HEK293 (cell line): ENCODE data around the gene CAPRIN1.

ENCODE experiments used
- CTCF ChIA-PET: fragments of 350-600 bp; formaldehyde crosslinking; extraction: SDS; loops from one replicate; lab custom pipeline; 2021; ENCODE audit warnings: antibody characterized with exemption; lab: Yijun Ruan, JAX
- POLR2A ChIA-PET: fragments of 300-600 bp; formaldehyde crosslinking; extraction: SDS; loops from one replicate; lab custom pipeline; 2020; ENCODE audit warnings: antibody characterized with exemption, inconsistent platforms; lab: Yijun Ruan, JAX
- H3K27ac ChIP-seq: fragments of 200-500 bp; sonication (Bioruptor generic); 2 replicates; pipeline ENCODE4 v1.5.1; 2014; ENCODE audit warnings: low read depth, low read length, control low read depth, inconsistent platforms; ENCODE audit errors: extremely low read depth
- H3K36me3 ChIP-seq, 2 experiments: fragments of 200-500 bp in 1 of 2; sonication (Bioruptor generic) in 1 of 2; 1 replicate in 1 of 2; 2 replicates in 1 of 2; pipeline ENCODE4 v1.5.1; 2014 to 2017; ENCODE audit warnings: inconsistent platforms in 2 of 2, low read length in 2 of 2; ENCODE audit not compliant: control insufficient read depth in 2 of 2, insufficient read depth in 1 of 2
- H3K4me1 ChIP-seq: fragments of 200-500 bp; sonication (Bioruptor generic); 2 replicates; pipeline ENCODE4 v1.5.1; 2014; ENCODE audit warnings: mild to moderate bottlenecking, low read length, inconsistent platforms; ENCODE audit not compliant: control insufficient read depth, insufficient read depth
- H3K4me3 ChIP-seq: 2 replicates; pipeline ENCODE4 v1.5.1; 2011; ENCODE audit warnings: low read depth, mild to moderate bottlenecking, control low read depth, low read length, moderate library complexity
- H3K9me3 ChIP-seq: fragments of 200-500 bp; sonication (Bioruptor generic); 2 replicates; pipeline ENCODE4 v1.5.1; 2014; ENCODE audit warnings: low read depth, low read length, inconsistent platforms; ENCODE audit not compliant: control insufficient read depth, insufficient read depth
- KLF16 ChIP-seq: fragments of 450-650 bp; formaldehyde crosslinking; IDR thresholded peaks from 2 replicates; pipeline ENCODE4 v1.5.1; 2017; ENCODE audit warnings: missing biosample characterization, missing genetic modification characterization
- MYNN ChIP-seq: fragments of 450-650 bp; formaldehyde crosslinking; IDR thresholded peaks from 2 replicates; pipeline ENCODE4 v1.5.1; 2016; ENCODE audit warnings: missing biosample characterization, missing genetic modification characterization, borderline replicate concordance
- OSR2 ChIP-seq: fragments of 450-650 bp; formaldehyde crosslinking; IDR thresholded peaks from 2 replicates; pipeline ENCODE4 v1.5.1; 2016; ENCODE audit warnings: missing biosample characterization, missing genetic modification characterization
- REPIN1 ChIP-seq: fragments of 450-650 bp; formaldehyde crosslinking; IDR thresholded peaks from 2 replicates; pipeline ENCODE4 v1.5.1; 2017; ENCODE audit warnings: missing biosample characterization, missing genetic modification characterization, low read depth
- SALL2 ChIP-seq: fragments of 450-650 bp; formaldehyde crosslinking; IDR thresholded peaks from 2 replicates; pipeline ENCODE4 v1.5.0; 2017; ENCODE audit warnings: missing biosample characterization, mild to moderate bottlenecking, missing genetic modification characterization, borderline replicate concordance
- SP2 ChIP-seq: fragments of 450-650 bp; formaldehyde crosslinking; IDR thresholded peaks from 2 replicates; pipeline ENCODE4 v1.5.1; 2016; ENCODE audit warnings: missing biosample characterization, missing genetic modification characterization
- ZBTB17 ChIP-seq: fragments of 450-650 bp; formaldehyde crosslinking; IDR thresholded peaks from 2 replicates; pipeline ENCODE4 v1.5.1; 2016; ENCODE audit warnings: missing biosample characterization, missing genetic modification characterization
- ZNF18 ChIP-seq: fragments of 450-650 bp; formaldehyde crosslinking; IDR thresholded peaks from 2 replicates; pipeline ENCODE4 v1.5.1; 2016; ENCODE audit warnings: missing biosample characterization, missing genetic modification characterization
- ZNF354C ChIP-seq: fragments of 450-650 bp; formaldehyde crosslinking; IDR thresholded peaks from 2 replicates; pipeline ENCODE4 v1.5.1; 2016; ENCODE audit warnings: missing biosample characterization, missing genetic modification characterization, low read depth, borderline replicate concordance
- ZNF488 ChIP-seq: fragments of 450-650 bp; formaldehyde crosslinking; IDR thresholded peaks from 2 replicates; pipeline ENCODE4 v1.5.1; 2016; ENCODE audit warnings: missing biosample characterization, missing genetic modification characterization
- ZNF510 ChIP-seq: fragments of 450-650 bp; formaldehyde crosslinking; IDR thresholded peaks from 2 replicates; pipeline ENCODE4 v1.5.1; 2018; ENCODE audit warnings: mild to moderate bottlenecking, missing genetic modification characterization, missing biosample characterization; ENCODE audit not compliant: insufficient replicate concordance
- ZNF626 ChIP-seq: fragments of 450-650 bp; sonication (Bioruptor Pico); formaldehyde crosslinking; IDR thresholded peaks from 2 replicates; pipeline ENCODE4 v1.5.1; 2018; ENCODE audit warnings: missing biosample characterization, missing genetic modification characterization, inconsistent platforms
- ZNF645 ChIP-seq: fragments of 450-650 bp; formaldehyde crosslinking; IDR thresholded peaks from 2 replicates; pipeline ENCODE4; 2016; ENCODE audit warnings: missing biosample characterization, missing genetic modification characterization
- ZNF792 ChIP-seq: fragments of 450-650 bp; formaldehyde crosslinking; IDR thresholded peaks from 2 replicates; pipeline ENCODE4 v1.5.1; 2016; ENCODE audit warnings: missing biosample characterization, missing genetic modification characterization
- ZSCAN30 ChIP-seq: fragments of 450-650 bp; IDR thresholded peaks from 2 replicates; pipeline ENCODE4 v1.5.1; 2018; ENCODE audit warnings: missing biosample characterization, mild to moderate bottlenecking, missing genetic modification characterization, moderate library complexity

CAPRIN1 gene

GRCh38 chr11:34105079-34105956, 53.8 kb downstream of the CAPRIN1 start, which contains the start of gene NAT10 (continued):
- no peak for TF ChIP-seq ZNF626

- H3K4me1 ChIP-seq, result no peaks in the 10 kb centered on the region
- H3K4me3 ChIP-seq, result peak overlapping the region; percentile 79
- ChIA-PET CTCF (interaction anchor here (0.5 to 2.4 kb wide), 4 partner anchors 109 to 387 kb away, joined by 3 to 8 read pairs (median 4); no protein-coding TSS in a partner anchor), POLR2A (interaction anchor here (0.9 to 1.5 kb wide), 9 partner anchors 10 to 252 kb away, joined by 3 to 13 read pairs (median 5); partner anchors contain the start of genes ABTB2 and CAPRIN1)
- peaks cover 9 to 55% of the 10 kb centered on the region in 2 experiments for H3K36me3 ChIP-seq
- H3K27ac ChIP-seq, result peak overlapping the region; percentile 80
- no peaks in the 10 kb centered on the region for H3K9me3 ChIP-seq
- TF ChIP-seq ZBTB17 (tag by site-specific recombination) (peak; percentile 50), MYNN (tag by site-specific recombination) (no peak)
Measured at GRCh38 chr11:34105957-34106504, 54.5 kb downstream of the CAPRIN1 start.

- Histone ChIP-seq H3K27ac (no peak overlapping the region), H3K4me1 (no peaks in the 10 kb centered on the region), H3K9me3 (no peaks in the 10 kb centered on the region), H3K36me3 (peaks cover 22 to 88% of the 10 kb centered on the region in 2 experiments), H3K4me3 (no peak overlapping the region)
- ChIA-PET POLR2A (no interaction called here), CTCF (interaction anchor here (0.6 kb wide), 1 partner anchor 141 kb away, joined by 3 read pairs; no protein-coding TSS in a partner anchor)
- TF ChIP-seq SP2 (no peak), REPIN1 (tag by site-specific recombination) (no peak), ZNF792 (tag by site-specific recombination) (no peak), ZNF354C (tag by site-specific recombination) (no peak), SALL2 (tag by site-specific recombination) (no peak), ZNF510 (tag by site-specific recombination) (no peak), ZNF18 (tag by site-specific recombination) (no peak), KLF16 (tag by site-specific recombination) (no peak), OSR2 (tag by site-specific recombination) (no peak), ZSCAN30 (no peak), ZNF488 (tag by site-specific recombination) (no peak), ZNF645 (tag by site-specific recombination) (no peak)
Measured at GRCh38 chr11:34111722-34112270, 60.3 kb downstream of the CAPRIN1 start.
